ENCODE data around the gene TNS3. TPM values are rescaled to one million over a fixed set of nuclear protein-coding genes. Genes with fewer than 3 reads are reported as not detected.

Gene TNS3
- total and polyA plus RNA-seq, 9 of the 15 experiments (the other 6 are each of a cell fraction or from before 2014, with no cell fraction given) = 0.20 TPM; not detected in 8

GRCh38 chr7:47247132-47247531 lies 334.8 kb downstream of the TNS3 start:
- DNase-seq (ENCODE audit: extremely low read depth in 1 of 4, low spot score in 3 of 4) (no peak), FAIRE-seq (no peak), ATAC-seq (no peak)
- Histone ChIP-seq H3K4me1 (replicated peaks in 1 of 2; ENCODE audit: control insufficient read depth in 2 of 2, insufficient read depth in 2 of 2, low read length in 2 of 2) (no peaks in the 10 kb centered on the region), H3K36me3 (ENCODE audit: control insufficient read depth, insufficient read depth, low read length) (no peaks in the 10 kb centered on the region), H3K9ac (ENCODE audit: insufficient read depth in 1 of 2, low read depth in 2 of 2, low read length in 2 of 2) (no peak overlapping the region), H3K79me2 (ENCODE audit: control insufficient read depth, insufficient read depth, low read length) (no peaks in the 10 kb centered on the region), H2AFZ (ENCODE audit: low read depth, low read length) (no peak overlapping the region), H3K9me1 (ENCODE audit: control insufficient read depth, insufficient read depth, low read length) (no peaks in the 10 kb centered on the region), H3K27ac (ENCODE audit: extremely low read depth, low read depth, low read length) (no peak overlapping the region), H3K27me3 (ENCODE audit: control insufficient read depth in 2 of 2, insufficient read depth in 2 of 2, low read length in 2 of 2) (peaks cover 2 to 38% of the 10 kb centered on the region in 2 experiments; a peak in 3 of 5 replicates), H3K4me3 (no peak overlapping the region), H3K9me3 (replicated peaks; ENCODE audit: control insufficient read depth, insufficient read depth, low read depth, low read length) (no peaks in the 10 kb centered on the region), H3K4me2 (ENCODE audit: insufficient read depth, low read length) (no peak overlapping the region), H4K20me1 (replicated peaks; ENCODE audit: control insufficient read depth, insufficient read depth, low read length) (no peaks in the 10 kb centered on the region)
- POLR2A ChIA-PET = no interaction called here
- BruUV-seq (replicated peaks) = no TSS peak
- CTCF ChIA-PET (ENCODE audit: low intra/inter-chr PET ratio) = no interaction called here
- intact Hi-C loops (cut with micrococcal nuclease) = no loop called here
- 0% methylated on average over 5 of the region's 5 CpGs for WGBS (ENCODE audit: insufficient coverage, low coverage, missing lambda C conversion rate)
- TF ChIP-seq SETDB1 (IDR thresholded peaks at IDR 0.05; ENCODE audit: low read length) (no peak), MAFG (tag; conservative IDR thresholded peaks at IDR 0.05) (0 out of 2 replicates have a peak, but pooled peaks have one; percentile 19)
- in situ Hi-C loops (cut with MboI) = no loop called here

GRCh38 chr7:47244692-47245091 lies 337.2 kb downstream of the TNS3 start:
- no peaks in the 10 kb centered on the region for H3K36me3 ChIP-seq (ENCODE audit: control insufficient read depth, insufficient read depth, low read length)
- in situ Hi-C loops (cut with MboI) = no loop called here
- DNase-seq (ENCODE audit: extremely low read depth in 1 of 4, low spot score in 3 of 4) = no peak
- no peaks in the 10 kb centered on the region for H3K4me1 ChIP-seq (replicated peaks in 1 of 2; ENCODE audit: control insufficient read depth in 2 of 2, insufficient read depth in 2 of 2, low read length in 2 of 2)
- ChIA-PET CTCF (ENCODE audit: low intra/inter-chr PET ratio) (no interaction called here), POLR2A (no interaction called here)
- H3K9ac ChIP-seq (ENCODE audit: insufficient read depth in 1 of 2, low read depth in 2 of 2, low read length in 2 of 2) = no peak overlapping the region
- FAIRE-seq = no peak
- H2AFZ ChIP-seq (ENCODE audit: low read depth, low read length) = no peak overlapping the region
- H3K27ac ChIP-seq (ENCODE audit: extremely low read depth, low read depth, low read length) = no peak overlapping the region
- ATAC-seq = no peak
- H4K20me1 ChIP-seq (replicated peaks; ENCODE audit: control insufficient read depth, insufficient read depth, low read length) = no peaks in the 10 kb centered on the region
- no peaks in the 10 kb centered on the region for H3K9me1 ChIP-seq (ENCODE audit: control insufficient read depth, insufficient read depth, low read length)
- intact Hi-C loops (cut with micrococcal nuclease) = no loop called here
- H3K4me3 ChIP-seq = no peak overlapping the region
- no TSS peak for BruUV-seq (replicated peaks)
- H3K4me2 ChIP-seq (ENCODE audit: insufficient read depth, low read length) = no peak overlapping the region
- TF ChIP-seq, protein P1, sequence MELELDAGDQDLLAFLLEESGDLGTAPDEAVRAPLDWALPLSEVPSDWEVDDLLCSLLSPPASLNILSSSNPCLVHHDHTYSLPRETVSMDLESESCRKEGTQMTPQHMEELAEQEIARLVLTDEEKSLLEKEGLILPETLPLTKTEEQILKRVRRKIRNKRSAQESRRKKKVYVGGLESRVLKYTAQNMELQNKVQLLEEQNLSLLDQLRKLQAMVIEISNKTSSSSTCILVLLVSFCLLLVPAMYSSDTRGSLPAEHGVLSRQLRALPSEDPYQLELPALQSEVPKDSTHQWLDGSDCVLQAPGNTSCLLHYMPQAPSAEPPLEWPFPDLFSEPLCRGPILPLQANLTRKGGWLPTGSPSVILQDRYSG (tag; conservative IDR thresholded peaks at IDR 0.05; ENCODE audit: low read depth) = no peak
- TF ChIP-seq JUN (IDR thresholded peaks at IDR 0.05; ENCODE audit: borderline replicate concordance, low read depth, low read length) (no peak), JUN (CRISPR knock-in tag; IDR thresholded peaks at IDR 0.05; ENCODE audit: borderline replicate concordance) (no peak), ZNF263 (CRISPR knock-in tag; IDR thresholded peaks at IDR 0.05; ENCODE audit: borderline replicate concordance) (no peak), RBM17 (IDR thresholded peaks at IDR 0.05; ENCODE audit: borderline replicate concordance, low read depth, low read length) (no peak)
- peaks cover 2 to 50% of the 10 kb centered on the region in 2 experiments; a peak in 3 of 5 replicates for H3K27me3 ChIP-seq (ENCODE audit: control insufficient read depth in 2 of 2, insufficient read depth in 2 of 2, low read length in 2 of 2)
- H3K79me2 ChIP-seq (ENCODE audit: control insufficient read depth, insufficient read depth, low read length) = no peaks in the 10 kb centered on the region
- H3K9me3 ChIP-seq (replicated peaks; ENCODE audit: control insufficient read depth, insufficient read depth, low read depth, low read length) = no peaks in the 10 kb centered on the region
